ENCODE results near the gene TLE2.

- no peak for TF ChIP-seq CTCF (IDR thresholded peaks at IDR 0.05)
- TF ChIP-seq, protein P1, sequence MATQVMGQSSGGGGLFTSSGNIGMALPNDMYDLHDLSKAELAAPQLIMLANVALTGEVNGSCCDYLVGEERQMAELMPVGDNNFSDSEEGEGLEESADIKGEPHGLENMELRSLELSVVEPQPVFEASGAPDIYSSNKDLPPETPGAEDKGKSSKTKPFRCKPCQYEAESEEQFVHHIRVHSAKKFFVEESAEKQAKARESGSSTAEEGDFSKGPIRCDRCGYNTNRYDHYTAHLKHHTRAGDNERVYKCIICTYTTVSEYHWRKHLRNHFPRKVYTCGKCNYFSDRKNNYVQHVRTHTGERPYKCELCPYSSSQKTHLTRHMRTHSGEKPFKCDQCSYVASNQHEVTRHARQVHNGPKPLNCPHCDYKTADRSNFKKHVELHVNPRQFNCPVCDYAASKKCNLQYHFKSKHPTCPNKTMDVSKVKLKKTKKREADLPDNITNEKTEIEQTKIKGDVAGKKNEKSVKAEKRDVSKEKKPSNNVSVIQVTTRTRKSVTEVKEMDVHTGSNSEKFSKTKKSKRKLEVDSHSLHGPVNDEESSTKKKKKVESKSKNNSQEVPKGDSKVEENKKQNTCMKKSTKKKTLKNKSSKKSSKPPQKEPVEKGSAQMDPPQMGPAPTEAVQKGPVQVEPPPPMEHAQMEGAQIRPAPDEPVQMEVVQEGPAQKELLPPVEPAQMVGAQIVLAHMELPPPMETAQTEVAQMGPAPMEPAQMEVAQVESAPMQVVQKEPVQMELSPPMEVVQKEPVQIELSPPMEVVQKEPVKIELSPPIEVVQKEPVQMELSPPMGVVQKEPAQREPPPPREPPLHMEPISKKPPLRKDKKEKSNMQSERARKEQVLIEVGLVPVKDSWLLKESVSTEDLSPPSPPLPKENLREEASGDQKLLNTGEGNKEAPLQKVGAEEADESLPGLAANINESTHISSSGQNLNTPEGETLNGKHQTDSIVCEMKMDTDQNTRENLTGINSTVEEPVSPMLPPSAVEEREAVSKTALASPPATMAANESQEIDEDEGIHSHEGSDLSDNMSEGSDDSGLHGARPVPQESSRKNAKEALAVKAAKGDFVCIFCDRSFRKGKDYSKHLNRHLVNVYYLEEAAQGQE (IDR thresholded peaks at IDR 0.05; ENCODE audit: insufficient read depth in 1 of 2, low read depth in 2 of 2, low read length in 1 of 2) = no peak
Measured at GRCh38 chr19:3019211-3019854, 9.7 kb downstream of the TLE2 start.

All from Panc1 (cell line).